AG10803 (cell line): ENCODE data around the gene NEK1.

ENCODE experiments used
- DNase-seq: peaks from one replicate; pipeline ENCODE4 v3.0.0; 2010; ENCODE audit warnings: low read depth
- H3K4me3 ChIP-seq: 2 replicates; pipeline ENCODE4 v1.5.1; 2011; ENCODE audit warnings: mild to moderate bottlenecking, low read length, control low read depth
- TF ChIP-seq, protein P1 (sequence below): conservative IDR thresholded peaks from 2 replicates; pipeline ENCODE4 v1.5.1; 2011; ENCODE audit warnings: mild to moderate bottlenecking, low read length, control low read depth, inconsistent platforms

Gene NEK1

DNA sequence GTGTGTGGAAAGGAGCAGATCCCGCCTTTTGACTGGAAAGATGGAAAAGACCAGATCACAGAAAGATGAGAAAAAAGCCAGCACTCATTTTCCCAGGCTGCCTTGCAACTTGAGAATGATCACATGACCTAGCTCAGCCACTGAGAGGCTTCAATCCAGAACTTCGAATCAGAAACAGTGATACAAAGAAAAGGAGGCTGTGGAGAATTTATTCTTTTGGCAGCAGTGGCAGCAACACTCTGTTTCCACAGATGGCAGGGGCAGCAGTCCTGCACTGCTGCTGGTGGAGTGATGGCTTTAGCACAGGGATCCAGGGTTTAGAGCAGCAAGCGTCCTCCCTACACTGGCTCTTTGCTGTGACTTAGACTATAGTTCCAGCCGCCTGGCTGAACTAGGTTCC is 263.8 kb downstream of the NEK1 start:
- TF ChIP-seq, protein P1, sequence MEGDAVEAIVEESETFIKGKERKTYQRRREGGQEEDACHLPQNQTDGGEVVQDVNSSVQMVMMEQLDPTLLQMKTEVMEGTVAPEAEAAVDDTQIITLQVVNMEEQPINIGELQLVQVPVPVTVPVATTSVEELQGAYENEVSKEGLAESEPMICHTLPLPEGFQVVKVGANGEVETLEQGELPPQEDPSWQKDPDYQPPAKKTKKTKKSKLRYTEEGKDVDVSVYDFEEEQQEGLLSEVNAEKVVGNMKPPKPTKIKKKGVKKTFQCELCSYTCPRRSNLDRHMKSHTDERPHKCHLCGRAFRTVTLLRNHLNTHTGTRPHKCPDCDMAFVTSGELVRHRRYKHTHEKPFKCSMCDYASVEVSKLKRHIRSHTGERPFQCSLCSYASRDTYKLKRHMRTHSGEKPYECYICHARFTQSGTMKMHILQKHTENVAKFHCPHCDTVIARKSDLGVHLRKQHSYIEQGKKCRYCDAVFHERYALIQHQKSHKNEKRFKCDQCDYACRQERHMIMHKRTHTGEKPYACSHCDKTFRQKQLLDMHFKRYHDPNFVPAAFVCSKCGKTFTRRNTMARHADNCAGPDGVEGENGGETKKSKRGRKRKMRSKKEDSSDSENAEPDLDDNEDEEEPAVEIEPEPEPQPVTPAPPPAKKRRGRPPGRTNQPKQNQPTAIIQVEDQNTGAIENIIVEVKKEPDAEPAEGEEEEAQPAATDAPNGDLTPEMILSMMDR = no peak
- no peak overlapping the region for H3K4me3 ChIP-seq

DNA sequence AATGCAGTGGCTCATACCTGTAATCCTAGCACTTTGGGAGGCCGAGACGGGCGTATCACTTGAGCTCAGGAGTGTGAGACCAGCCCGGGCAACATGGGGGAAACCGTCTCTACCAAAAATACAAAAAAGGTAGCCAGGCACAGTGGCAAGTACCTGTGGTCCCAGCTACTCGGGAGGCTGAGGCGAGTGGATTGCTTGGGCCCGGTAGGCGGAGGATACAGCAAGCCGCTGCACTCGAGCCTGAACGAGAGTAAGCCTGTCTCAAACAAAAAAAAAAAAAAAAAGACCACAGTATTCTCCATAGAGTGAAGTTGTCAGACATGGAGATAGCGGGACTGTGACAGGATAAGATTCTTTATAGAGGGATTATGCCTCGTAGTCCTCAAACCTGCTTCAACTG is 265.5 kb downstream of the NEK1 start:
- H3K4me3 ChIP-seq = no peak overlapping the region
- TF ChIP-seq, protein P1 = no peak
- DNase-seq = no peak

More for the DNA sequence above, 263.8 kb downstream of the NEK1 start:
- no peak for DNase-seq

DNA sequence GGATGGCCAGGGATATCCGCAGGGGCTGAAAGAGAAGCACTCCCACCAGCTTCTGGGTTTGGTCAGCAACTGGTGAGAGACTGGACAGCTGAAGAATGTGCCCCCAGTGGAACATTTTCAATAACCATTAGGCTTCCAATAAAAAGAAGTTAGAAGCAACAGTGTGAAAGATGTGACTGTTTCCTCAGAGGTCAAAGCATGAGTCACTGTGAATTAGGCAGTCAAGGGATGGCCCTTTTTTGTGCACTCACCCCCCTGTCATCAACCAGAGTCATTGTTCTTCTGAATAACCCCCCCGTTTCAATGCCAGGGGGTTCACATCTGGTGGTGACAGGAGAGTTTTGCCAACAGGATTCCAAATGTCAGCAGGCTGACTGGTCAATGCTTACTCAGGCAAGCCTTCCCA is 267.1 kb downstream of the NEK1 start:
- no peak overlapping the region for H3K4me3 ChIP-seq
- TF ChIP-seq, protein P1 = no peak
- DNase-seq = peak; percentile 89
